Retinal pigment epithelial cell (primary cell): ENCODE data around the gene TRIM26.

Source experiments
- DNase-seq: peaks from one replicate; pipeline ENCODE4 v3.0.0-alpha.2; 2010; ENCODE audit warnings: low read depth
- H3K4me3 ChIP-seq: 2 replicates; pipeline ENCODE4 v1.5.1; 2011; ENCODE audit warnings: mild to moderate bottlenecking, low read length, control low read depth, moderate library complexity
- CTCF ChIP-seq: conservative IDR thresholded peaks from 2 replicates; pipeline ENCODE4 v1.5.1; 2011; ENCODE audit warnings: low read depth, low read length, control low read depth, inconsistent platforms

The TRIM26 gene

GRCh38 chr6:30198166-30199084 is 14.8 kb downstream of the TRIM26 start:
- H3K4me3 ChIP-seq: no peak overlapping the region
- TF ChIP-seq CTCF: no peak

GRCh38 chr6:30196376-30196775 is 16.8 kb downstream of the TRIM26 start:
- H3K4me3 ChIP-seq: no peak overlapping the region
- TF ChIP-seq CTCF: no peak
- no peak for DNase-seq

More at GRCh38 chr6:30198166-30199084, 14.8 kb downstream of the TRIM26 start:
- DNase-seq: no peak

GRCh38 chr6:30195951-30196350 is 17.3 kb downstream of the TRIM26 start:
- no peak overlapping the region for H3K4me3 ChIP-seq
- TF ChIP-seq CTCF: no peak
- no peak for DNase-seq

GRCh38 chr6:30194797-30195690 is 18.2 kb downstream of the TRIM26 start:
- no peak for TF ChIP-seq CTCF
- no peak overlapping the region for H3K4me3 ChIP-seq
- DNase-seq: no peak

GRCh38 chr6:30192076-30192475 is 21.1 kb downstream of the TRIM26 start:
- DNase-seq: no peak
- no peak overlapping the region for H3K4me3 ChIP-seq
- no peak for TF ChIP-seq CTCF

GRCh38 chr6:30188541-30188940 is 24.7 kb downstream of the TRIM26 start:
- DNase-seq: no peak
- no peak overlapping the region for H3K4me3 ChIP-seq
- TF ChIP-seq CTCF: no peak
